Stimulated activated CD4-positive, alpha-beta T cell treated with anti-CD3 and anti-CD28 coated beads, Interleukin-4, amount 100 ng/mL, for 48 hours (primary cell): ENCODE measurements around the gene RILPL2.
"Not testable (repeated sequence)": the region's sequence is repeated elsewhere in the genome, so short reads cannot be mapped to it uniquely, and the experiment has no call there.

Experiments
- DNase-seq, 2 donors: peaks; one replicate each; pipeline ENCODE4 v3.0.0-alpha.2; 2020; ENCODE audit warnings: low read depth in 2 of 2

RILPL2 gene

DNA sequence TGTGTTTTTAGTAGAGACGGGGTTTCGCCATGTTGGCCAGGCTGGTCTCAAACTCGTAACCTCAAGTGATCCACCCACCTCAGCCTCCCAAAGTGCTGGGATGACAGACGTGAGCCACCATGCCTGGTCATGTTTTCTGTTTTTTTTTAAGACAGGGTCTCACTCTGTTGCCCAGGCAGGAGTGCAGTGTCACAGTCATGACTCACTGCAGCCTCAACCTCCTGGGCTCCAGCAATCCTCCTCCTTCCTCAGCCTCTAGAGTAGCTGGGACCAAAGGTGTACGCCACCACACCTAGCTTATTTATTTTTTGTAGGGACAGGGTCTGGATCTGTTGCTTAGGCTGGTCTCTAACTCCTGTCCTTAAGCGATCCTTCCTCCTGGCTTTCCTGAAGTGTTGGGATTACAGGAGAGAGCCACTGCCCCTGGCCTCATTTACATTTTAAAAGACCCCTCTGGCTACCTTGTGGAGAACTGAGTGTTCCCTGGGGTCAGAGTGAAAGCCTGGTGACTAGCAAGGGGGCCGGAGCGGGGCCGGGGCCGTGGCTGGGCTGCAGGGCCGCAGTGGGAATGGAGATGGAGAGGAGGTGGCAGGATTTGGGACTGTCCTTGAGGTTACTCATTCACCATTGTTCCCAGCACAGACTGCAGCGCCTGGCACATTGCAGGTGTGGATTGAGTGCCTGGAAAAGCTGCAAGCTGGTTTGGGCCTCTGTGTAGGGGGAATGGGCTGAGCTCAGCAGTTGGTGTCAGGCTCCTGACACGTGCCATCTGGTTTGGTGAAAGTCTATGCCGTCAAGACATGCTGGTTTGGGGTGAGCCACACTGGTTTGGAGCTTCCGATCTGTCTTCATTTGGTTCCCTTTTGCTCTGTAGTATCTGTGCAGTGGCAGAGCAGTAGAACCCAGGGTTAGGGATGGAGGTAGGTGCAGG lies 34.5 kb downstream of the RILPL2 start:
- no peak for DNase-seq

DNA sequence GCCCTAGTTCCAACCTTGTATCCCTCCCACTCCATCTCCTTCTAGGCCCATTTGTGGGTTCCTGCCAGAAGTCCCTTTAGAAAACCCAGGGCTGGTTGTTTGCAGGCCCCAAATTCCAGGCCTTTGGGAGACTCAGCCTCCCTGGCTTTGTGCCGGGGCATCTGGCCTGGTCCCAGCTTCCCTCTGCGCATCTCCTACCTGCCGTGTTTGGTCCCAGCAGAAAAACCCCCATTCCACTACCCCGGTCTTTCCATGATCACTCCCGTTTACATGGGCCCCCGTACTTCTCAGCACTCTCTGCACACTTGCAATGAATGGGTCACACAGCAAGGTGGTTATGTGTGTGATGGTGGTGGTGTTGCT lies 37.2 kb downstream of the RILPL2 start:
- no peak for DNase-seq

DNA sequence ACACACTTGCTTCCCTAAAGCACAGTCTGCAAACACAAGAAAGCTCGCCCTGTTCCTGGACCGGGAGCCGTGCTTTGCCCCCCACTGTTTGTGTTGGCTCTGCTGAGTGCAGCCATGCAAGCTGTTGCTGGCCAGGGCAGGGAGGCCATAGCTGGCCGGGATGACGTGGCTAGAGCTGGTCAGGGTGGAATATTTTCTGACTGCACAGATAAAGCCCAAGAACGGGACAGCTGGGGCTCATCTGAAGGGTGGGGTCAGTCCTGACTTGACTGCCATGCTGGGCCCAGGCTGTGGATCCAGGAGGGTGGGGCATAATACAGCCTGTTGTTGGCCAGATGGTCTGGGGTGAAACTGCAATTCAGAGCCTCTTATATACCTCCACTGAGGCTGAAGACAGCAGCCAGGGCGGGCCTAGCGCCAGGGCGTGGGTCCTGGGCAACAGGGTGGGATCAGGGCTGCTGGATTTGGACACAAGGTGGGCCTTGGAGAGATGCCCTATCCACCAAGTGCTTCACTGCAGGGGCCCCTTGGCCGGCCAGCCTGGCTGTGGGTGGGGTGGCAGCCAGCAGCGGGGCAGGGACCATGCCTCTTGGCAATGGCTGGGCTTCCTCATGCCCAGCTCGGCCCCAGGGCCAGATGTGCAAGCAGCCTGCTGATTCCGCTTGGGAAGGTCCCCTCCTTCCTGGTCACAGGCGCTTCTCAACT lies 37.8 kb downstream of the RILPL2 start:
- no peak for DNase-seq

DNA sequence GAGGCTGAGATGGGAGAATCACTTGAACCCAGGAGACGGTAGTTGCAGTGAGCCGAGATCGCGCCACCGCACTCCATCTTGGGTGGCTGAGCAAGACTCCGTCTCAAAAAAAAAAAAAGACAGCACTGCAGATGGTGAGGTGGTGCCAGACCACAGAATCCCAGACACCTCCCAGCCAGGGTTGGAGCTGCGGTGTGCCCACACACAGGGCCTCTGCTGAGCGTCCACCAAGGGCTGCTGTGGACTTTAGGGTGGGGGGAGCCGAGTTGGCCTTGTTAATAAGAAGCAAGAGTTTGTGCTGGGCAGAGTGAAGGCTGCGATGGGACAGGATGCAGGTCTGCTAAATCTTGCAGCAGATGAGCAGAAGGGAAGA lies 38.3 kb downstream of the RILPL2 start:
- DNase-seq, result no peak

DNA sequence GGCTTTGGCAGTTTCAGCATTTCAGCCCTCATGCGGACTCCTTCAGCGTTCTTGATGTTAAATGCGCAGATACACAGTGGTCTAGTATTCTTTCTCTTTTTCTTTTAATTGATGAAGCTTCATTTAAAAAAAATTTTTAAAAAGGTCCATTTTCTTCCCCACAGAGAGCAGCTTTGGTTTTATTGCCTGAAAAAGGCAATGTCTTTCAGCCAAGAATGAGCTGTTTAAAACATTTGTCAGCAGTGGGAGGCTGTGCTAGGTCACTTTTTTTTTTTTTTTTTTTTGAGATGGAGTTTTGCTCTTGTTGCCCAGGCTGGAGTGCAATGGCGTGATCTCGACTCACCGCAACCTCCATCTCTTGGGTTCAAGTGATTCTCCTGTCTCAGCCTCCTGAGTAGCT lies 39.1 kb downstream of the RILPL2 start:
- no peak for DNase-seq

DNA sequence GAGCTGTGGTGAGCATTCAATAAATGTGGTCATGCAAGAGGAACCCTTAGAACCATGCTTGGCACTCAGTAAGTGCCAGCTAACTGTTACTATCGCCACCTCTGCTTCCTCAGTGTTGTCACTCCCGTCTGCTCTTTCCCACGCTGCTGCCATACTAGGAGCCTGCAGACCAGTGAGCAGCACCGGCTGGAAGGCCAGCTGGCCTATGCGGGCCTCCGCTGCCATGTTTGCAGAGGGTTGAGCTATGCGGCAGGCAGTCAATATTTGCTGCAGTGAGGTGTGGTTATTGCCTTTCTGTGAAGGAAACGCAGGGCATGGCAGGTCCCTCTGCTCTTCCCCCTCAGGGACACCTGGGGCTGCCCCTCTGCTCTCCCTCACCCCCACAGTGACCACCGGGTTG lies 39.5 kb downstream of the RILPL2 start:
- DNase-seq, result no peak

DNA sequence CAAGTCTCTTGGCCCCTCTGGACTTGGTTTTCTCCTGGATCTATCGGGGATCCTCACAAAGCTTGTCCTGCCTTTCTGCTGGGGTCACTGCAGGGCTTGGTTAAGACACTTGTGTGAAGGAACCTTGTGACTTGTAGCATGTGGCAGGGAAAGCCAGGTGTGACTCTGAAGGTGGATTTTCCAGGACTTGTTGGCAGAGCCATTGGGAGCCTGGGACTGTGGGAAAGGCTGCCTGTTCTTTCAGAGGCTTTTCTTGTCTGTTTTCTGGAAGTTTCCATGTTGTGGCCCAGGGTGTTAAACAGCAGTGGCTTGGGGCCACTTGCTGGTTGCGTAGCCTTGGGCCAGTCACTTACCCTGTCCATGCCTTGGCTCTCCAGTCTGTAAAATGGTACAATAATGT lies 39.9 kb downstream of the RILPL2 start:
- DNase-seq, result no peak

DNA sequence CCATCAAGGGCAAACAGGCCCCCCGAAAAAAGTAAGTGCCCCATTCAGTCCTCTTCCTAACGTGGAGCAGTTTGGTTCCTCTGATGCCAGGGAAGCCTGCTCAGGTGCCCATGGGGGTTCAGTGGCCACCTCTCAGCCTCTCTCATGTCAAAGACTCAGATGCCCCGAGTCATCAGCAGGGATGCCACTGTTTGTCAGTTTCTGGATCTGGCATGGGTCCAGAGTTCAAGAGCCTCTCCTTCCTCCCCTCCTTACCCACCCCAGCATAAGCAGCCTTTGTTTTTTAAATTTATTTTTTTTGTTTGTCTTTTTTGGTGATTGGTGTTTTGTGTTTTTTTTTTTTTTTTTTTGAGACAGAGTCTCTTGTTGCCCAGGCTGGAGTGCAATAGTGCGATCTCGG lies 41.2 kb downstream of the RILPL2 start:
- no peak for DNase-seq

DNA sequence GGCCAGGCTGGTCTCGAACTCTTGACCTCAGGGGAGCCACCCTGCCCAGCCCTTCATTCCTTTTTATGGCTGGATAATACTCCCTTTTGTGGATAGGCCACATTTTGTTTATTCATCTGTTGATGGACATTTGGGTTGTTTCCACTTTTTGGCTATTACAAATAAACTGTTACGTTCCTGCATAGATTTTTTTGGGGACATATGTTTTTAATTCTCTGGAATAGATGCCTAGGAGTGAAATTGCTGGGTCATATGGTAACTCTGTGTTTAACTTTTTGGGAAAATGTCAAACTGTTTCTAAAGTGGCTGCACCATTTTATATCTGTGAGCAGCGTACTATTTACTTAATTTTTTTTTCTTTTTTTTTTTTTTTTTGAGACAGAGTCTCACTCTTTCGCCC lies 42.7 kb downstream of the RILPL2 start:
- DNase-seq, result no peak

DNA sequence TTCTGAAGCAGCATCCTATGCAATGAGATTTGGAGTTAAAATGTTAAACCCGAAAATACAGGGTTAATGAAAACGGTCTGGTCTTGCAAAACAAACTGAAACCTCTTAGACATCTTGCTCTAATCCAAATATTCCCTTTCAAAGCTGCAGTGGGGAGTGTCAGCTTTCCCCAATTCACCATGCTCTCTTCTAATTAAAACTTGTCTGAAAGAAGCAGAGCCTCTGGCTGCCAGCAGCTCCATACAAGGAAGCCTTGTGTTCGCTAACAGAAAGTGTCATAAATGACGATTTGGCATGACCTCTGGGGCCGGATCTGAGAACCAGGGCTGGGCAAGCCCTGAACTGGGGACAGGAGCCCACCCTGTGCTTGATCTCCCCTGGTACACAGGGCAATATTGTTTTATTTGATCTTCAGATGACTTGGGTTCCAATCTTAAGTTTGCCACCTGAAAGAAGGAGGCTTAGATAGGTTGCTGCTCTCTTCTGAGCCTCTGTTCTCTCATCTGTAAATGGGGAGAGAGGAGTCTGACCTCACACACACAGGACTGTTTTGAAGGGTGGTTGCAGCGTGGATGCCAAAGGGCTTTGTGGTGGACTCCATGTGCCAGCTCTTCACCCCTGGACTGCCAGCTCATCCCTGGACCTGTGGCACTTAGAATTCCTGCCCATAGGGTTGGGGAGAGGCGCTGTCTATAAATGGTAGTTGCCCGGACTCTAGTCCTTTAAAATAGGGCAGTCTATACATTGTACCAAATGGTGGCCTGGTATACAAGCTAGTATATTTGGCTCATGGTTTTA lies 44.7 kb downstream of the RILPL2 start:
- no peak for DNase-seq

DNA sequence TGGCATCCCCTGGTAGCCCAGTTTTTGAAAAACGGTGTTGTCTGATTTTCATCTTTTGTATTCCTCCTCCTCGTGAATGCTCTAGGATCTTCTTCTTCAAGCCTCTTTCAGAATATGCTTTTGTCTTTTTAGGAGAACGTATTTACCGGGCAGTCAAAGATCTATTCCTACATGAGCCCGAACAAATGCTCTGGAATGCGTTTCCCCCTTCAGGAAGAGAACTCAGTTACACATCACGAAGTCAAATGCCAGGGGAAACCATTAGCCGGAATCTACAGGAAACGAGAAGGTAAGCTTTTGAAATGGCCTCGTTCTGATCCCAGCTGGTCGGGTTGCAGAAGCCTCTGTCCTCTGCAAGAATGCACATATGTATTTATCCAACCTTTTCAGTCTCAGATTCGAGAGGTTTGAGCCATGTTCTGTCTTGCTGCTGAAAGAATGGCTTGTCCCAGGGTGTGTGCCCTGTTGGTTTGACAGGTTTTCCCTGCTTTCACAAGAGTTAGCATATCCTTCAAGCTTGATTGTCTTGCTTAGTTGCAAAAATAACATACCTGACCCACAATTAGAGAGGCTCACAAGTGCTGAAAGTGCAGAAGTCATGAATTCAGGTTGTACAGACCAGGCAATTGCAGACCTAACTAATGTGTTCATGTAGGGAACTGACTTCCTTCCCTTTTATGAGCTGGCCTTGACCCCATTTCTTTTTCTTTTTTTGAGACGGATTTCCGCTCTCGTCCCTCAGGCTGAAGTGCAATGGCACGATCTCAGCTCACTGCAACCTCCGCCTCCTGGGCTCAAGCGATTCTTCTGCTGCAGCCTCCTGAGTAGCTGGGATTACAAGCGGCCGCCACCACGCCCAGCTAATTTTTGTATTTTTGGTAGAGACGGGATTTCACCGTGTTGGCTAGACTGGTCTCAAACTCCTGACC lies 45.7 kb downstream of the RILPL2 start:
- DNase-seq, result no peak

DNA sequence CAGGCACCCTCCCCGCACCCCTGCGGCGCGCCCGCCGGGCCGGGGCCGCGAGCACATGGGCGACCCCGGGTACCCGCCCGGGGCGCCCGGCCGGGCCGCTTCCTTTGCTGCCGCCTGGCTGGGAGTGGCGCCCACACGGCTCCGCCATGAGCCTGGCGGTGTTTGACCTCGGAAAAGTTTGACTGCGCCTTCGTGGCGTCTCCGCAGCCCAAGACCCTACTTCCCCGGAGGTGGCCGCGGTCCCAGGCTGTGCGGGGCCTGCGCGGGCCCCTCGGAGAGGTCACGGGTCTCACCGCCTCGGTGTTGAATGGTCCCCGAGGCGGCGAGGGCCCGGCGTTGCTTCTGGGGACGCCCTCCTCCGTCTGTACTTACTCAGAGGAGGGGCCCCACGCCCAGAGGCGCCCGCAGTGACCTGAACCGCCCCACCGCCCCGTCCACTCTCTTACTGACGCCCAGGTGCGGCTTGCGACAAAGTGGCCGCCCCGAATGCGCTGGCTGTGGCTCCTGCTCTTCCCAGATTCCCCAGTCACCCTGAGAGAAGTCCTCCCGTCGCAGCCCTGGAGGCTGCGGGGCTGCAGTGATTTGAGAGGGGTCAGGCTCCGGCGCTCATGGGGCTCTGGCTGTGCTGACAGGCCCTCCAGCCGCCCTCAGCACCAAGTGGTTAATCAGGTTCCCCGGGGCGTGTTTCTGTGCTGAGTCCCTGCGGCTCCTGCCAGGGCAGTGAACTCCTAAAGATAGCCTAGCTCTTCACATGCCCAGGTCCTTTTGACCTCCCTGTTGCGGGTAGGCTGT lies 46.7 kb downstream of the RILPL2 start:
- peak in 1 of 2 donors; percentile 8 for DNase-seq

DNA sequence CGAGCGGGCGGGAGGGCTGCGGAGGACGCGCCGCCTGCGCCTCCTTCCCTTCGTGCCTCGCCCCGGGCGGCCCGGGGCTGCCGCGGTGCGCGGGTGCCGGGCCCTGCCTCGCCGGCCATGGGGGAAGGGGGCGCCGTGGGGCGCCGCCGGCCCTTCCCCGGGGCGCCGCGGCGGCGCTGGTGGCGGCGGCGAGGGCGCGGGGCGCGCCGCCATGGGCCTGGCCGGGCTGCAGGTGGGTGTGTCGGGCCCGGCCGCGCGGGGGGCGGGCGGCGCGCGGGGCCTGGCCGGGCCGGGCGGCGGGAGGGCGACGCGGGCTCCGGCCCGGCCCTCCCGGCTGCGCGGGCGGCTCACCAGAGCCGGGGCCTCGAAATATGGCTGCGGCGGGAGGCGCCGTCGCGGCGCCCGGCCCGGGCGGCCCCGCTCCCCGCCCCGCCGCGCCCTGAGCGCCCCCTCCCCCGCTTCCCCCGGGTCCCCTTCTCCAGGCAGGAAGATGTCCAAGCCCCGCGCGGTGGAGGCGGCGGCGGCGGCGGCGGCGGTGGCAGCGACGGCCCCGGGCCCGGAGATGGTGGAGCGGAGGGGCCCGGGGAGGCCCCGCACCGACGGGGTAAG lies 47.4 kb downstream of the RILPL2 start:
- no peak for DNase-seq

DNA sequence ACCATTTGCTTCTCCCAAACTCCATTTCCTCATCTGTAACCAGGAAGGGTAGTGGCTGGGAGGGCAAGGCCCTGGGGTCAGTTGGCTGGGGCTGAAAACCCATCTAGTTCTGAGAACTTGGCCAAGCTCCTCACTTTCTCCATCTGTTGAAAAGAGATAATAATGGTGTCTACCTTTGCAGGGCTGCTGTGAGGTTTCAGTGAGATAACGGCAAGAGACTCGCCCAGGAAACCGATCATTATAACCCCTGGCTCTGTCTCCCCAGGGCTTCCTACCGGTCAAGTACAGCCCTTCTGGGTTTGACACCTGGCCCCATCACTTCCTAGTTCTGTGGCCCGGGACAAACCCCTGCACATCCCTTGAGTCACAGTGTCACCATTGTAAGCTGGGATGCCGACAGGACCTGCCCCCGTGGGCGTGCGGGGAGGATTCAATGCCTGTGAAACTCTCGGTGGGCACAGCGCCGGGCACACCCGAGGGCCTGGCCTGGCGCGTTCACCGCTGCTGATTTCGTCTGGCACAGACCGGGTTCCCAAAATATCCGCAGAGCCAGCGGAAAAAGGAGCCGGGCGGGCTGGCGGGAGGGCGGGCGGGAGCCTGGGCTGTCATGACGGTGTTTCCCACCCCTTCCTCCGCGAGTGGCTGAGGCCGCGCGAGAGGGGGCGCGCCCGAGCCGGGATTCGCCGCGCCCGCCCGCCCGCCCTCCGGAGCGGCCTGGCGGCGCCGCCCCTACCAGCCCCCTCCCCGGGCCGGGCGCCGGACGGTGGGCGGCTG lies 48.1 kb downstream of the RILPL2 start:
- peak; percentile 63 to 70 for DNase-seq

DNA sequence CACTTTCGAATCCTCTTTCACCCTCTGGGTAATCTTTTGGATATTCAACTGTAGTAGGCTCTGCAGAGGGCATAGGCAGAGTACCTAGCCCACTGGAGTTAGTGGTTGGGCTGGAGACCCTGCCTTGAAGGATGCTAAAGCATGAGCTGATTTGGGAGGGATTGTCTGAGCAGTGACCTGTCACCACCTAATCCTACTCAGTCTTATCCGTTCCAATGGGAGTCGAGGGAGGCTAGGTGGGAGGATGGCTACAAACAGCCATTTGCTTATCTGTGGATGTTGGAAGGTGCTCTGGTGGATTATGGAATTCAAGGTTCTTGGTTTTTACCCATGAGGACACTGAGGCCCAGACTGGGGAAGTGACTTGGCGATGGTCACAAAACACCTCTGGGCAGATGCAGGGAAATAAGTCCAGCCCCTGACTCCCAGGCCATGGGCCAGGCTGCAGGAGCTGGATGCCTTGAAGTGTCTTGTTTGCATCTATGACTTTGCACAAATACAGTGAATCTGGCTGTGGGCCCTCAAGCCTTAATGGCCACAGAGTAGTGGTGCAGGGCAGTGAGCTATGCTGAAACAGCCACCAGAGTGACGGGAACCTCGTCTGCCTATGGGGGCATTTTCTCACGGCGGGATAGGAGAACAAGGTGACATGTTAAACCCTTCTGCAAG lies 48.8 kb downstream of the RILPL2 start:
- DNase-seq, result no peak

DNA sequence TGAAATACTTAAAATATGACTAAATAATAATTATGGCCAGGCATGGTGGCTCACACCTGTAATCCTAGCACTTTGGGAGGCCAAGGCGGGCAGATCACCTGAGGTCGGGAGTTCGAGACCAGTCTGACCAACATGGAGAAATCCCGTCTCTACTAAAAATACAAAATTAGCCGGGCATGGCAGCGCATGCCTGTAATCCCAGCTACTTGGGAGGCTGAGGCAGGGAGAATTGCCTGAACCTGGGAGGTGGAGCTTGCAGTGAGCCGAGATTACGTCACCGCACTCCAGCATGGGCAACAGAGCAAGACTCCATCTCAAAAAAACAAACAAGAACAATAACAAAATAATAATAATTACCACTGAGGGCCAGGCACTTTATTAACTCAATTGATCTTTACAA lies 50.9 kb downstream of the RILPL2 start:
- DNase-seq, result not testable (repeated sequence)

DNA sequence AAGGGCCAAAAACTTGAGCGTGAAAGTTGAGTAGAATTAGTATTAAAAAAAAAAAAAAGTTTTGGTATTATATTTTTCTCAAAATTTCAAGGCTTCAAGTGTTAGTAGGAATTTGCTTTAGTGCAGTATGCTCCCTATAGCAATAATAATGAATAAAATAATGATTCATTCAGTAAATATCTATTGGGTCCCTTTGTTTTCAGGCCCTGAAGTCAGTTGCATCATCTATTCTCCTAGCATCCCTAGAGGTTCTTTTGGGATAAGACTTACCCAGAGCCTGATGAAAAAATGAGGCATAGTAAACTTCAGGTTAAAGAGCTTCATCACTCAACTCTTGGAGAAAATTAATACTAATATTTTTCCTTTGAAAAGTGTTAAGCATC lies 51.5 kb downstream of the RILPL2 start:
- no peak for DNase-seq

DNA sequence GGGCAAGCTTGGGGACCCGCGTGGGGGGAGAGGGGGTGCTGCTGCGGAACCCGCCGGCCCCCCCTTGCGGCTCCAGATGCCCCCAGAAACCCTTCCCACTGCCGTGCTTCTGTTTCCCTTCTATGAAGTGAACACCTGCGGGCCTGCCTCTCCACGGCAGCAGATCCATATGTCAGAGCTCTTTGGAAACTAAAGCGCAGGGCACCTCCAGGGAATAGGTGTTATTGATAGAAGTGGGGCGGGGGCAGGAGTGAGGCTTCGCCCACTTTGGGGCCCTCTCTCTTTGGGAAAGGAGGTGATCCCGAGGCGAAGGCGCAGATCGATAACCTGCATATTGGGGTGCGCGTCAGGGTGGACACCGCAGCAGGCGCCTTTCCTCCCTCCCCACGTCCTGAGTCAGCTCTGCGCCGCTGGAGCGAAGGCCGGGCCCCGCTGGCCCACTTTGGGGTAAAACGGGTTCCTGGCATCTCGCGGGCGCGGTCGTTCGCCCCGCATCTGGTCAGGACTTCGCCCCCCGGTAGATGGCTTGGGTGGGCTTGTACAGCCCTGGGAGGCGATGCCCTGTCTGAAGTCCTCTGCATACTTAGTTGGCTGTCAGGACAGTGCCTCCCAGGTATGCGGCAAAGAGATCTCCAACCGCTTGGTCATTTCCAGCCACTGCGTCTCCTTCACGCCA lies 52.0 kb downstream of the RILPL2 start:
- DNase-seq, result peak; percentile 11 to 13
